AG09319 (cell line): ENCODE data around the gene B3GNT5.

ENCODE experiments used
- DNase-seq: peaks from one replicate; pipeline ENCODE4 v3.0.0-alpha.2; 2010; ENCODE audit warnings: low read depth; ENCODE audit errors: extremely low read depth
- CTCF ChIP-seq: IDR thresholded peaks from 2 replicates; pipeline ENCODE4 v1.5.1; 2011; ENCODE audit warnings: low read depth, mild to moderate bottlenecking, inconsistent platforms, low read length, moderate library complexity

The B3GNT5 gene

GRCh38 chr3:183310936-183311335 is 57.9 kb downstream of the B3GNT5 start:
- DNase-seq, result no peak
- TF ChIP-seq CTCF, result no peak

DNA sequence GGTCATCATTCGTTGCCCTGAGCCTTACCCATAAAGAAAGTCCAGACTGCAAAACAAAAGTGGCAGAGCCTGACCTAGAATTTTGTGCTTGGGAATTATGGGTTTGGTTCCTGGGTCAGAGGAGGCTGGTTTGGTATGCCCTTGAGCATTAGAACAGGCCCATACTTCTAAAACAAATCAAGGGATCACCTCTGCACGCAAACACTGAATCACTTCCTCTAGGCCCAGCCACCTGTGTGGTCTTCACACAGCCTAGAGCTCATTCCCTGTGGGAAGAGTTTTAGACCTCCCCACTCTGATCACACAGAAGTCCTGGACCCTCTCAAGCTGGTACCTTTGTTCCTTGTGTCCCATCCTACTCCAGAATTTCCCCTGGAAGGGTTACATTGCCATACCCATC is 59.4 kb downstream of the B3GNT5 start:
- no peak for TF ChIP-seq CTCF

GRCh38 chr3:183313351-183313750 is 60.3 kb downstream of the B3GNT5 start:
- TF ChIP-seq CTCF, result no peak
- no peak for DNase-seq

More for the DNA sequence above, 59.4 kb downstream of the B3GNT5 start:
- DNase-seq, result no peak

DNA sequence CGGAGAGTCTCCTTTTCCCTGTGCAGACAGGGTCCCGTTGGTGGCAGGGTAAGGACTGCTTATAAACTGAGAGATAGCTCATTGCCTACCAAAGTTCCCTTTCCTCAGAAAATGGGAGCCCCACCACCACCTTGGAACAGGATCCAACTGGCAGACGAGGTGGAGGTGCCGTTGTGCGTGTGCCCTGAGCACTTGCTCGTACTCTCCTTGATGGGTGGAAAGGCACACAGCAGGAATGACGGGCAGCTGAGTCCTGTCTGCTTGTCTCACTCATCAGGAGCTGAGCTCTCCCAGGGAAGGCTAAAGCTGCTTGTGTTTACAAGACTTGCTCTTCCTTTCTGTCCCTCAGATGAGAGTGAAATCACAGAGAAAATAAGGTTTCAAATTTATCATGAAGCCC is 60.7 kb downstream of the B3GNT5 start:
- no peak for DNase-seq
- no peak for TF ChIP-seq CTCF

DNA sequence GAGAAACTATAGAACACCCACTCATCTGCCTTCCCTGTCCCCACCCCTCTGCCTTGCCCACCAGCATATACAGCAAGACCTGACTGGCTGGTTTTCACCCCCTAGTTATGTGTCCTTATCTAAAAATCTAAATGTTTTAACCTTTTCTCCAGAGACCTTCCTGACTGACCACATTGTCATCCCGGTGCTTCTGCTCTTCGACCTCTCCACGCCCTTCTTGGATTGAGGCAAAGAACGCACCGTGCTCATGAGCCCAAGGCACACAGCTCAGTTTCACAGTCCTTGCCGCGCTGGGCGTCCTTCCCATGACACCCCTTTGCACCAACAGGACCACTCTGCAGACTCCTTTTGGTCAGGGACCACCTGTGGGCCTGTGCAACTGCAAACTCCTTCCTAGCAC is 62.7 kb downstream of the B3GNT5 start:
- DNase-seq, result no peak
- no peak for TF ChIP-seq CTCF

GRCh38 chr3:183317271-183317670 is 64.2 kb downstream of the B3GNT5 start:
- no peak for TF ChIP-seq CTCF
- DNase-seq, result no peak

DNA sequence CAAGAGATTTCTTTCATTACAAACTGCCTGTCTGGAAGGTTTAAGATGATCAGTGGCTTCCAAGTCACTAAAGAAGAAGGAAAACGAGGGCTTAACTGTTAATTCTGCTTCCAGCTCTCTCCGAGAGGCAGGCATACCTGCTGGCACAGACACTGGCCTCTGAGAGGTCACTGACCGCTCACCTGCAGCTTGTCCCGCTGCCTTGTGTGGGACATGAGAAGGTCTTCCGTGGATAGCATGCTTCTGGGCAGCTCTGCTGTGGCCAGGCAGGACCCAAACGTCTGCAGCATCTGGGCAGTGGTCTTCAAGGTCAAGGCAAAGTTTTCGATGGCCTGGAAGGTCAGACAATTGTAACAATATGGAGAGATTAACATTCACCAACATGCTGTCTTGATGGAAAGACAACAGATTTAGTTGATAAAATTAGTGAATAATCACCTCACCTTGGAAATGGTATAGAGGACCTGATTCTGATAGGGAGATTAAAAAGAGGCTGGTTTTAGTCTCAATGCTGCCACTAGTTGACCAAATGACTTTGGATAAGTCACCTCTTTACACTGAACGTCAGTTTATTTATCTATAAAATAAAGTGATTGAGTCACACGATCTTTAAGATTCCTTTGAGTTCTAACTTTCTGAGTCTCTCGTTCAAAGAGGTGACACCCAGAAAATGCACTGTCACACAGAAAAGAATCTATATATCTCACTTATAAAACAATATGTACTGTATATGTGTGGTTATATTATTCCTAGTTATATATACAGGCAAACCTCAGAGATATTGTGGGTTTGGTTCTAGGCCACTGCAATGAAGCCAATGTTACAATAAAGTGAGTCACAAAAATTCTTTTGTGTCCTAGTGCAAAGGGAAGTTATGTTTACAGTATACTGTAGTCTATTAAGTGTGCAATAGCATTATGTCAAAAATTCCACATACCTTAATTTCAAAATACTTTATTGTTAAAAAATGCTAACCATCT is 65.1 kb downstream of the B3GNT5 start:
- TF ChIP-seq CTCF, result no peak
- DNase-seq, result no peak
